SK-MEL-5 (cell line): Measurements from ENCODE around the gene ARHGEF33. TPM values are rescaled to one million over a fixed set of nuclear protein-coding genes. Genes with fewer than 3 reads are reported as not detected.
A peak's percentile ranks its signal among the peaks of the same experiment; 100 is the strongest.
"Not testable (repeated sequence)": the region's sequence is repeated elsewhere in the genome, so short reads cannot be mapped to it uniquely, and the experiment has no call there.

ENCODE experiments used
- DNase-seq: peaks from one replicate; pipeline ENCODE4 v3.0.0-alpha.2; 2016; ENCODE audit warnings: low read depth, low spot score
- in situ Hi-C: cut with HindIII; loops from 2 replicates; pipeline ENCODE4 v1.10.0; 2016; ENCODE audit warnings: low sequenced_read_pairs, high pct_unique_total_duplicates, low pct_unique_long_range_greater_than_20kb
- total RNA-seq: library from RNA; depleted of rRNA; stranded (reverse); fragments of >200 nt; shearing (Covaris generic); gene quantifications from 2 replicates; pipeline ENCODE4 v1.2.3, GENCODE V29; 2014

The ARHGEF33 gene
- total RNA-seq, 1 experiment from 2014 or later: not detected

GRCh38 chr2:38905251-38905650 is 15.6 kb downstream of the ARHGEF33 start:
- DNase-seq: no peak
- in situ Hi-C loops: no loop called here

DNA sequence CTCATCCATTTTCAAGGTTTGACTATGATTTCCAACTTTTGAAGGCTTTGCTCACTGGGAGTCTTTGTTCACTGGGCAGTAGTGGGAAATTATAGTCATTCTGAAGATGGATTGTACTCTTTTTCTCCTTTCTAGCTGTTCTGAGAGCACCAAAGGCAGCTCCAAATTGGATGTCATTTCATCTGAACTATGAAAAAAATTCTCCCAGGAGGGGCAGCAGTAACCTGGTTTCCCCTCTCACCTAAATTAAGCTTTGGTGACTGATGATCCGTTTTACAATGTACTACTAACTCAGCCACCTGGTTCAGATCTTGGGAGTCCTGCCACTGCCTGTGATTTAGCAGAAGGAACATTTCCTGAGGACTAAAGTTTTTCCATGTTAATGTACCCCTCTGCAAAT is 17.6 kb downstream of the ARHGEF33 start:
- no peak for DNase-seq
- in situ Hi-C loops: no loop called here

DNA sequence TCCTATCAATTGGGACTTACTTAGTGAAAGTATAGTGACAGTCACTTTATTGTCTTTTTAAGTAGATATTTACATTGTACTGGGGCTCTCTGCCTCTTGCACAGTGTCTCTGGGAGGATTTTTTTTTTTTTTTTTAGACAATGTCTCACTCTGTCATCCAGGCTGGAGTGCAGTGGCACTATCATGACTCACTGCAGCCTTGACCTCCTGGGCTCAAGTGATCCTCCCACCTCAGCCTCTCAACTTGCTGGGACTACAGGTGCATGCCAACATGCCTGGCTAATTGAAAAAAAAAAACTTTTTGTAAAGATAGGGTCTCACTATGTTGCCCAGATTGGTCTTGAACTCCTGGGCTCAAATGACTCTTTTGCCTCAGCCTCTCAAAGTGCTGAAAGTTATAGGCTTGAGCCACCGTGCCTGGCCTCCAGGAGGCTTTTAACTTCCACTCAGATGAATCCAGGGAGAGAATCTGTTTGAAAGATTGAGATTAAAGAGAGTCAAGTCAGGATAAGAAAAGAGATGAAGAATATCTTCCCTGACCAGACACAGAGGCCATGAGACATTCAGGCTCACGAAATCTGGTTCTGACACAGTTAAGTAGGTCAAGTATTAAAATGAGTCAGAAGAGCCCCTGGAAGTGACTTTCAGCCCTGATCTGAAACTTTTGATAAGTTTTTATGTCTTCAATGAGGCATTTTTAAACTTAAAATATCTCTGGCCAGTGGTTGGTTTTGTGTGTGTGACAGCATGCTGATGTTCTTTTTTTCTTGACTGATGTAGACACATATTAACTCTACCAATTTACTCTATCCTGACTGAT is 18.3 kb downstream of the ARHGEF33 start:
- DNase-seq: no peak
- in situ Hi-C loops: no loop called here

GRCh38 chr2:38909872-38910271 is 20.2 kb downstream of the ARHGEF33 start:
- in situ Hi-C loops: no loop called here
- no peak for DNase-seq

GRCh38 chr2:38911191-38911590 is 21.5 kb downstream of the ARHGEF33 start:
- in situ Hi-C loops: no loop called here
- no peak for DNase-seq

GRCh38 chr2:38912619-38913018 is 22.9 kb downstream of the ARHGEF33 start:
- DNase-seq: no peak
- in situ Hi-C loops: no loop called here

- DNase-seq: no peak
- in situ Hi-C loops: no loop called here
Measured at GRCh38 chr2:38922389-38922788, 32.7 kb downstream of the ARHGEF33 start.

- in situ Hi-C loops: no loop called here
- DNase-seq: no peak
Measured at GRCh38 chr2:38922902-38923301, 33.2 kb downstream of the ARHGEF33 start.

- DNase-seq: peak; percentile 47
- in situ Hi-C loops: no loop called here
Measured at GRCh38 chr2:38925982-38926381, 36.3 kb downstream of the ARHGEF33 start.

- in situ Hi-C loops: no loop called here
- DNase-seq: no peak
Measured at GRCh38 chr2:38930600-38930999, 40.9 kb downstream of the ARHGEF33 start.

GRCh38 chr2:38932586-38932985 is 42.9 kb downstream of the ARHGEF33 start:
- in situ Hi-C loops: no loop called here
- no peak for DNase-seq

GRCh38 chr2:38933653-38934052 is 44.0 kb downstream of the ARHGEF33 start:
- in situ Hi-C loops: no loop called here
- no peak for DNase-seq

GRCh38 chr2:38934742-38935141 is 45.1 kb downstream of the ARHGEF33 start:
- DNase-seq: no peak
- in situ Hi-C loops: no loop called here

GRCh38 chr2:38935568-38936172 is 46.0 kb downstream of the ARHGEF33 start:
- DNase-seq: no peak
- in situ Hi-C loops: no loop called here

GRCh38 chr2:38936516-38936915 is 46.8 kb downstream of the ARHGEF33 start:
- DNase-seq, in situ Hi-C loops: not testable (repeated sequence)

DNA sequence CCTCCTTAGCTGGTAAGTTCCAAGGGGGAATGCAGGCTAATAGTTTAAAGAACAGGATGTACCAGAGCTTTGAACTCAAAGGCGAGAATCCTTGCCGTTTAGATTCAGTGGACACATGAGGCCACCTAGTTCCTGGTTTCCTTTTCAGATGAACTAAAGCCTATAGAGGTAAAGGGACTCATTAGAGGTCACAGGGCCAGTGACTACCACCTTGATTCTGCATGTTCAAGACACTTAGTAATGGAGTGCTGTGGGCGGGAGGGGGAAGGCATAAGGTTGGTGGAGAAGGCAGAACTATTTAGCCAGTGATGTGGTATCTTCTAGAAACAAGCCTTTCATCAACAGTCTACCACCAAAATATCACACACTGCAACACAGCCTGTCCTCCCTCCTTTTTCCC is 47.9 kb downstream of the ARHGEF33 start:
- no peak for DNase-seq

DNA sequence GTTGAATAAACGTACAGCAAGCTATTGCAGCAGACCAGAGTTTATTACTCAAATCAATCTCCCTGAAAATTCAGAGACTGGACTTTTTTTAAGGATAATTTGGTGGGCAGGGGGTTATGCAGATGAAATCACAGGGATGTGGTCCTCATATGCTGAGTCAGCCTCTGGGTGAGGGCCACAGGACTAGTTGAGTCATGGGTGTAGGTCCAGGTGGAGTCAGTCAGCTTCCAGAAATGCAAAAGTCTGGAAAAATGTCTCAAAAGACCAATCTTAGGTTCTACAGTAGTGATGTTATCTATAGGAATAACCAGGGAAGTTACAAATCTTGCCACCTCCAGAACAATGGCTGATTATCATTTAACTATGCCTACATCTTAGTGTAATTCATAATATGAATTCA is 51.1 kb downstream of the ARHGEF33 start:
- DNase-seq: no peak
- in situ Hi-C loops: no loop called here

More for the DNA sequence above, 47.9 kb downstream of the ARHGEF33 start:
- in situ Hi-C loops: no loop called here

DNA sequence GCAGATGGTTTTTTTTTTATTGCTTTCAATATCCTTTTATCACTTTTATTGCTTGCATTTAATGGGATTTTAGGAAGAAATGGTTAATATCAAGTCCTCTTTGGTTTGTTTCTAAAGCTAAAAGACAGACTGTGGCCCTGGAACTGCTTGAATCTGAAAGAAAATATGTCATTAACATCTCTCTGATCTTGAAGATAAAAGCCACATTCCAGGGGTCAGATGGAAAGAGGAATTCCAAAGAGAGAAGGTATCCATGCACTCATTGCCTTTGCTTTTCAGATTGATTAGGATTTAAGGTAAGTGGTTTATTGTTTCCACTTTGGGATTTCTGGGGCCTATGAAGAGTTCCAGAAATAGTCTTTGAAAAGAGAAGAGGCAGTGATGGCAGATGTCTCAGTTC is 54.1 kb downstream of the ARHGEF33 start:
- in situ Hi-C loops: no loop called here
- DNase-seq: no peak

DNA sequence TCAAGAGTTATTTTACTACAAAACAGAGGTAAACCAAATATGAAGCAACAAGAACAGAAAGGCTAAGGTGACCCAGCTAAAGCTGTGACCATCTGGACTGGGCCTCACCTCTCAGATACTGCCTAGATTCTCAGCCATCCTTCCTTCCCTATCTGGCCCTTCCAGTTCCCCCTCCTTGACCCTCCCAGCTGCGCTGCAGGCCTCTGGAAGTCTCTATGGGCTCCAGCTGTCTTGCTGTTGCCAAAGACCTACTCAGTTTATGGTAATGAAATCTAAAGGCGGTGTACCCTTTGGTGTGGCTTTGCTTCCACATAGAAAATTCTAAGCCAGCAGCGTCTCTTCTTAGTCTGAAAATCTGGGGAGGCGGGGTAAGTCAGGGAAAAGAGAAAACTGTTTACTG is 55.7 kb downstream of the ARHGEF33 start:
- in situ Hi-C loops: no loop called here

More for the DNA sequence above, 55.7 kb downstream of the ARHGEF33 start:
- DNase-seq: no peak
